RCC 7860 (cell line): ENCODE results near the gene NCAM1.

Source experiments
- DNase-seq: peaks from one replicate; pipeline ENCODE4 v3.0.0-alpha.2; 2015; ENCODE audit warnings: low spot score
- FAIRE-seq: peaks from 2 replicates; lab custom pipeline; 2012; peaks lifted over from hg19 to GRCh38; lab: Jason Lieb, UNC

Gene NCAM1

DNA sequence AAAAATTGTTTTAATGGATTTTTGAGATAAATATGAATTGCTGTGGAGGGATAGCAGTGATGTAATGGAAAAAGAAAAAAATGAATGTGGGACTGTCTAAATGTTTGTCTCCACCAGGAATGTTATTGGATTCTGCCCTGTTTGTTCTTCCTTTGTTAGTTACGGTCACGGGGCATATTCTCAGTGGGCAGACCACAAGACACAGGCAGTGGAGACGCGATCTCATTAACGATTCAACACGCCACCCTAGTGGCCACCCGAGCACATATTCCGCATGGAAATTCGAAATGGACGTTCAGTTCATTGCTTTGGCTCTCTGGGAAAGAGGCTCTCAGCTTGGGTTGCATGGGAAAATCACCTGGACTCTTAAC lies 201.4 kb downstream of the NCAM1 start:
- no peak for DNase-seq
- FAIRE-seq: no peak

GRCh38 chr11:113163291-113164030 lies 202.2 kb downstream of the NCAM1 start:
- DNase-seq (no peak), FAIRE-seq (no peak)

GRCh38 chr11:113166280-113166679 lies 205.1 kb downstream of the NCAM1 start:
- DNase-seq (no peak), FAIRE-seq (no peak)

DNA sequence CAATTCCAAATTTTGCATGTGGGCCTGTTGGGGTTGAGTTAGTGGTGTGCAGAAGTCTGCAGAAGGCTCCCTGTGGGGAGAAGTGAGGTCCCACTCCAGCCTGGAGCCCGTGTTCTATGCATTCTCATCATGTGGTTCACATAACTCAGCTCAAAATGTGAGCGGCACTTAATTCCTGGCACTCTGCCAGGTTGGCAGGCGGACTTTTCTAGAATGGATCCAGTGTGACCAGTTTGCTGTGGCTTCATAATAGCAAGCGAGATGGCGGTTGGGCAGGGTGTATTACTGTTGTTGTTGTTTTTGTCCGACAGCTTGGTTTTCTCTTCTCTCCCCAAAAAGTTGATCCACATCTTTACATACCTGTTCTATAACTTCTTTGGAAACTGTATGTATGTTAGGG lies 206.4 kb downstream of the NCAM1 start:
- DNase-seq (no peak), FAIRE-seq (no peak)

DNA sequence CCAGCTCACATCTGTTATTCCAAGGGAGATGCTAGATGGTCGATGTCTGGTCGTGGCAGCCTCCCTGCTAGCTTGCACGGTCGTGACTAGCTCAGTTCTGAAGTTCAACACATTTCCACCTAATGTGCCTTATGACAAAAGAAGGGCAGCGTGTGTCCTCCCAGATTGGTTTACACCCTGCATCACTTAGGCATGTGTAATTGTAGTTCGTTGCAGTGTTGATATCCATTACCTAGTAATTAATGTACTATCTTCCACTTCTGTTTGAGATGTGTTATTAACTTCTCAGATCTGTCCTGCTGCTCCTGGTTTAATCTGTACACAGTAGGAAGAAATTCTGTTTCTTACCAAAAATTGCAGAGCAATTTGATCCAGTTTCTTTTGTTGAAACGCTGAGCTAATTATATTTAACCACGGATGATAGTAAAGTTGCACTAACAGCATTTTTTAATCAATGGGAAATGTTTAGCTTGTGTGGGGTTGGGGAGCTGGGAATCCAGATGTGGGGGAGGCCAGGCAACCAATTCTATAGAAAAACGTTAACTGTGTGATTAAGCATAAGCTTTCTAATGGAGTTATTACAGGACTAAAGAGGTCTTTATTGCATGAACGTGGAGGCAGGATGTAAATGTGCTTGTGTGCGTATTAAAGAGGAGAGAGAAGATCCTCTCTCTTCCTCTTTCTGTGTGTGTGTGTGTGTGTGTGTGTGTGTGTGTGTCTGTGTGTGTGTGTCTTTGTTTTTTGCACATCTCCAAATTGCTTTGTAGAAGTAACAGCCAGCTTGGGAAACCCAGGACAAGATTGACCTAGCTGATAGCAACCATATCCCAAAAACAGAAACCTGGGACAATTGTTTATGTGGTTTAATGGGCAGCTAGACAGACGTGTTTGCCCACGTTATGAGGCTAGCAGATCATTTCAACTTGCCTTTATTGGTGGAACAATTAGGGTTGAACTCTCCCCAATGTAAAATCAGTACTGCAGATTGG lies 207.4 kb downstream of the NCAM1 start:
- FAIRE-seq (no peak), DNase-seq (no peak)

- FAIRE-seq (no peak), DNase-seq (no peak)
These were observed 211.2 kb downstream of the NCAM1 start for GRCh38 chr11:113172382-113172951.

DNA sequence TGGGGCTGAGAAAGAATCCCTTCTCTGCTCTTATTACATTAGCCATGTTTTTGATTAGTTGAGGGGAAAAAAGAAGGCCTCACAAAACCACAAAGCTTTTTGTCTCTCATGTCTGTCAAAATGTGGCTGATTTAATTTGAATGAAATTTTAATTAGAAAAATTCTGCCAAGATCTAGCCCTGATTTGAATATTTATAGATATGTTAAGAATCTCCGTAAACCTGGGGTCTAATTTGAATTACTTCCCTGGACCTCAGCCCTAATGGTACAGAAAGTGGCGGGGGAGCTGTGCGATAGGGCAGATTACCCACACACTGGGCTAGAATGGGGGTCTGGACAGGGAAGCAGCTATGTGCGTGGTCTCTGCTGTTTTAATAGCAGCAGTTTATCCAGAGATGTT lies 211.9 kb downstream of the NCAM1 start:
- FAIRE-seq (no peak), DNase-seq (no peak)

DNA sequence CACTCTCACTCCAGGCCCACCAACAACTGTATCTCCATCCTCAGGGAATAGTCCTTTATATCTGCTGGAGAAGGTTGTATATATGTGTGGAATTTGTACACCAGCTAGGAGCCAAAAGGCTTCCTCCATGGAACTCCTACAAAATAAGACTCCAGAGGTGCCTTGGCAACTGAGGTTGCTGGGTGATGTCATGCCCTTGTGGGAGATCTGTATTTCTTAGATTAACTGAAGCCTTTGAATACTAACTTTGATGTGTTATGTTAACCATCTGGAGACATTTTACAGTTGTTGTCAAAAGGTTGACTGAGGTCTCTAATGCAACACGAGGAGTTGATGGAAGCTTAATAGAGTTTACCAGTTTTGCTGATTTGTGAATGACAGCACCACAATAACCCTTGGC lies 213.7 kb downstream of the NCAM1 start:
- FAIRE-seq (no peak), DNase-seq (no peak)

GRCh38 chr11:113176599-113177360 lies 215.6 kb downstream of the NCAM1 start:
- peak; percentile 83 for FAIRE-seq

DNA sequence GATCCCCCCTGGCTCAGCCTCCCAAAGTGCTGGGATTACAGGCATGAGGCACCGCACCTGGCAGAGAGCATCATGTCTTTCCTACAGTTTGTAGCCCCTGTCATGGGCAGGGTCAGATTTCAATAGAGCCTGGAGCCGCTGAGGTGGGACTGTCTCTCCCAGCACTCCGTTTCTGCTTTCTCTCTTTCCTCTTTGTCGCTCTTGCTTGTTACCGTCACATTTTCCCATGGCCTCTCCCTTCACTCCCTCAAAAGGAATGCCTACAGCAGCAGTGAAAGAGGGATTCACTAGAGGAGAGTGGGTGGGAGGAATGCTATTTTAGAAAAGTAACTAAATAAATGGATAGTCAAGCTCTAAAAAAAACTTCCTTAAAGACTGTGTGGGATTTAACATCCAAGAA lies 216.5 kb downstream of the NCAM1 start:
- DNase-seq: no peak
- FAIRE-seq: no peak

More at GRCh38 chr11:113176599-113177360, 215.6 kb downstream of the NCAM1 start:
- DNase-seq: peak; percentile 72

DNA sequence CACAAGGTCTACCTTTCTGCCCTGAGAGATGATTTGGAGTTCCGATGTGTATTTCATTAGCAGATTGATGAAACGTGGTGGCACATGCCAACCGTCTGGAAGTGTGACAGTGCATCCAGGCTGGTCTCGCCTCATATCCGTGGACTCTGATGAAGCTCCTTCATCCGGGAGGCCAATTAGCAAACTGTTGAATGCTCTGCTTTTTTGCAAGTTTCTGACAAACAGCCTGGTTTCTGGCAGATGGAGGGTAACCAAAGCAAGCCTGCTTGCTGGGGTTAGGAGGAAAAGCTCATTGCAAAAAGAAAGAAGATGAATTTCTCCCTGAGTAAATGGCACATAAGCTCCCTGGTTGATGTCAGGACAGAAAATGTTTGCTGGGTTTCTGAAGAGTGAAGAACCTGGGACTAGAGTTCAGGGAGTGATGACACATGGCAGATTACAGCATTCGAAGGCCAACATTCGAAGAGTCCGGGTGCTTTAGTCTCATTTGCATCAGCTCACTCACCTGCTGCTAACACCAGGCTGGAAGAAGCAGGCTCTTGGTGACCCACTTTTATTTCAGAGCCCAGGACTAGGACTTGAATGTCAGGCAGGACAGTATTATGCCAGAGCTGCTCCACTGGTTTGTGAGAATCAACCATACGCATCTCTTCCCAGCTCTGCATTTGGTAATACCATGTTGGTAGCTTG lies 217.3 kb downstream of the NCAM1 start:
- FAIRE-seq: no peak
- no peak for DNase-seq

GRCh38 chr11:113179181-113179704 lies 218.0 kb downstream of the NCAM1 start:
- DNase-seq: no peak
- FAIRE-seq: no peak

DNA sequence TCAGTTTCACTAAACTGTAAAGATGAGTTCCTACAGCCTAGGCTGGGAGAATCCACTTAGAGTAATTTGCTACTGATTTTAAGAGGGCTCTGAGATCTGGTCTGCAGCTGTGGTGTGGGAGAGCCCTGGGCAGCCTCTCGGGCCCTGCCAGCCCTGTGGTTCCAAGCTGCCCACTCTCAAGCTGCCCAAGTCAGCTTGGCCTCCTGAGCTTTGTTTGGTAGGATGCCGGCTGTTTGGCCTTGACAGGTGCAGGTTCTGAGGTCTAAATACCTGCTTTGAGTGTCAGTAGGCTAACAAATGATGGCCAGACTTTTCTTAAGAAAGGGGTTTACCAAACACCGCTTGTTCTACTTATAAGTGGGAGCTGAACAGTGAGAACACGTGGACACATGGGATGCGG lies 219.9 kb downstream of the NCAM1 start:
- DNase-seq (no peak), FAIRE-seq (no peak)

DNA sequence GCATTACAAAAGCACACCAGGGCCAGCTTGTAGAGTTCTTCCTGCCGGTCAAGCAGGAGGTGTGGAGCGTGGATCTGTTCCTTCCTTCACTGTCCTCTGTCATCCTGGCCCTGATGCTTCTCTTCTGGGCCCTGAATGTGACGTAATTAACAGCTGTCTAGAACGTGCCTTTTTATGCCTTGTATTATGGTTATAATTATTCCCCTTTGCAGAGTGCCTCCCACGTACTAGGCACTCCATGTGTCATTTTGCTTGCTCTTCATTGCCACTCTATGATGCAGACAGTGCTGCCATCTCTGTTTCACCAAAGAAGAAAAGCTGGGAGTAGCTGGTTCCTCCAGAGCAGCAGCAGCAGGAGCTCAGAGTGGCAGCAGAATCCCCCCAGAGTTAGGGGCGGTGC lies 221.1 kb downstream of the NCAM1 start:
- FAIRE-seq (no peak), DNase-seq (no peak)

DNA sequence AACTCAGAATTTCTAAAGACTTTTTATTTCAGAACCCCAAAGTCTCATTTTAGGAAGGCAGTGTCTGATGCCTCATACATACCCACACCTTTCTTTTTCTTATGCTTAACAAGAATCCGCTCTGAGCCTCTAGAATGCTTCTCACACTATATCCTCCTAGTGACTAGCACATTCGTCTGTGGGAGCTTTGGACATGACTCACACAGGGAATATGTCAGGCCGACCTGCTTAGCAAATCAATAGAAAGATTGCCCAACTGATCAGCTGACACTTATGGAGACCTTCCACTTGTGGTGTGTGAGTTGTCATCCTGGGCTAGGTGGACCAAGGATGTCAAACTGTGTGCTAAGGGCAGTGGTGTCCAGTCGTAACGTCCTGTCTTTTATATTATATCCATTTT lies 223.3 kb downstream of the NCAM1 start:
- peak; percentile 74 for DNase-seq
- peak; percentile 72 for FAIRE-seq

GRCh38 chr11:113188371-113188834 lies 227.2 kb downstream of the NCAM1 start:
- DNase-seq: no peak
- no peak for FAIRE-seq

- DNase-seq (peak; percentile 77), FAIRE-seq (no peak)
These were observed 228.9 kb downstream of the NCAM1 start for GRCh38 chr11:113189909-113190667.

- DNase-seq: no peak
- FAIRE-seq: no peak
These were observed 231.1 kb downstream of the NCAM1 start for GRCh38 chr11:113192121-113192925.
